ENCODE data around the gene RSU1. TPM values are rescaled to one million over a fixed set of nuclear protein-coding genes. Genes with fewer than 3 reads are reported as not detected.

RSU1 gene
- total and polyA plus RNA-seq, 2 donors, result 79.9 to 116 TPM

GRCh38 chr10:16648366-16648765 is 168.9 kb downstream of the RSU1 start:
- Histone ChIP-seq H3K27ac (ENCODE audit: low read depth) (no peak overlapping the region), H3K36me3 (ENCODE audit: insufficient read depth) (no peaks in the 10 kb centered on the region), H3K4me3 (ENCODE audit: low read depth, low read length) (no peak overlapping the region), H3K4me1 (ENCODE audit: insufficient read depth) (no peaks in the 10 kb centered on the region)
- WGBS, result 89% methylated on average over 2 of the region's 2 CpGs
- no peak for DNase-seq (ENCODE audit: extremely low spot score)

- DNase-seq (ENCODE audit: extremely low spot score), result no peak
- Histone ChIP-seq H3K4me3 (ENCODE audit: low read depth, low read length) (no peak overlapping the region), H3K4me1 (ENCODE audit: insufficient read depth) (no peaks in the 10 kb centered on the region), H3K36me3 (ENCODE audit: insufficient read depth) (no peaks in the 10 kb centered on the region), H3K27ac (ENCODE audit: low read depth) (no peak overlapping the region)
- 89% methylated on average over 13 of the region's 13 CpGs for WGBS
Measured at GRCh38 chr10:16646181-16647059, 170.8 kb downstream of the RSU1 start.

GRCh38 chr10:16644146-16644545 is 173.1 kb downstream of the RSU1 start:
- H3K27ac ChIP-seq (ENCODE audit: low read depth), result no peak overlapping the region
- H3K36me3 ChIP-seq (ENCODE audit: insufficient read depth), result no peaks in the 10 kb centered on the region
- WGBS, result 79% methylated on average over 5 of the region's 5 CpGs
- no peak for DNase-seq (ENCODE audit: extremely low spot score)
- no peak overlapping the region for H3K4me3 ChIP-seq (ENCODE audit: low read depth, low read length)
- H3K4me1 ChIP-seq (ENCODE audit: insufficient read depth), result no peaks in the 10 kb centered on the region

GRCh38 chr10:16643502-16643901 is 173.7 kb downstream of the RSU1 start:
- no peaks in the 10 kb centered on the region for H3K4me1 ChIP-seq (ENCODE audit: insufficient read depth)
- H3K36me3 ChIP-seq (ENCODE audit: insufficient read depth), result no peaks in the 10 kb centered on the region
- H3K27ac ChIP-seq (ENCODE audit: low read depth), result no peak overlapping the region
- H3K4me3 ChIP-seq (ENCODE audit: low read depth, low read length), result no peak overlapping the region
- 81% methylated on average over 3 of the region's 3 CpGs for WGBS
- DNase-seq (ENCODE audit: extremely low spot score), result no peak

DNA sequence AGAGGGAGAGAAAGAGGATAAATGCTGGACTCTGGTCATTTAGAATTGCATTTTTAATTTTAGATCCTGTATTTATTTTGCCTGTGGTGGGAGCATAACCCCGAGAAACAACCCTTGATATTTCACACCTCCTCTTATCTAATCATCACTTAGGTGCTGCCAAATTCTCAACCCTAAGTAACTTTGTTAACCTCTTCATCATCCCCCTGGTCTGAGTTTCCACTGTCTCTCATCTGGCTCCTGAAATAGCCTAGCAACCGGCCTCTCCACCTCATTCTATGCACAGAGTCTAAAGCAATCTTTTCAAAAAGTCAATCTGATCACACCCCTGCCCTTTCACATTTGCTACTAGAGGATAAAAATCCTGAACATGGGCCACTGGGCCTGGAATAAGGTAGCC is 177.1 kb downstream of the RSU1 start:
- H3K4me1 ChIP-seq (ENCODE audit: insufficient read depth), result no peaks in the 10 kb centered on the region
- no peak overlapping the region for H3K4me3 ChIP-seq (ENCODE audit: low read depth, low read length)
- no peaks in the 10 kb centered on the region for H3K36me3 ChIP-seq (ENCODE audit: insufficient read depth)
- WGBS, result 78% methylated on average over 2 of the region's 2 CpGs
- no peak for DNase-seq (ENCODE audit: extremely low spot score)
- no peak overlapping the region for H3K27ac ChIP-seq (ENCODE audit: low read depth)

DNA sequence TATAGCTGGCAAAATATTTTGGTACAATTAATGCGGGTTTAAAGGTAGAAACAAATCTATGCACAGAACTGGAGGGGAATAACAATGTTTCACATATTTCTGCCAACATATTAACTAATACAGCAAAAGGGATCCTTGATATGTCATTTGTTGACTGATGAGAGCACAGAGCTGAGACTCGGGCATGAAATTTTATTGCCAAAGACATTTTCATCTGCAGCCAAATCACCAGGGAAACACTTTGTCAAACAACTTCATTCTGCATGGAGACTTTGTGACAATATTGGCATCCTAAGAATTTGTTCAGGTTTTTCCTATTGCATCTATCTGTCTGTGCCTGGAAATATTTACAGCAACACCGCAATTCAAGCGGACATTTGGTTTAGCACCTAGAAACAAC is 177.8 kb downstream of the RSU1 start:
- Histone ChIP-seq H3K36me3 (ENCODE audit: insufficient read depth) (no peaks in the 10 kb centered on the region), H3K27ac (ENCODE audit: low read depth) (no peak overlapping the region), H3K4me1 (ENCODE audit: insufficient read depth) (no peaks in the 10 kb centered on the region), H3K4me3 (ENCODE audit: low read depth, low read length) (no peak overlapping the region)
- 81% methylated on average over 4 of the region's 4 CpGs for WGBS
- DNase-seq (ENCODE audit: extremely low spot score), result no peak

GRCh38 chr10:16632996-16633395 is 184.2 kb downstream of the RSU1 start:
- Histone ChIP-seq H3K4me3 (ENCODE audit: low read depth, low read length) (no peak overlapping the region), H3K27ac (ENCODE audit: low read depth) (no peak overlapping the region), H3K4me1 (ENCODE audit: insufficient read depth) (no peaks in the 10 kb centered on the region), H3K36me3 (ENCODE audit: insufficient read depth) (no peaks in the 10 kb centered on the region)
- no peak for DNase-seq (ENCODE audit: extremely low spot score)
- 97% methylated on average over 5 of the region's 5 CpGs for WGBS

GRCh38 chr10:16626697-16627096 is 190.5 kb downstream of the RSU1 start:
- Histone ChIP-seq H3K27ac (ENCODE audit: low read depth) (no peak overlapping the region), H3K36me3 (ENCODE audit: insufficient read depth) (no peaks in the 10 kb centered on the region), H3K4me1 (ENCODE audit: insufficient read depth) (no peaks in the 10 kb centered on the region), H3K4me3 (ENCODE audit: low read depth, low read length) (no peak overlapping the region)
- no peak for DNase-seq (ENCODE audit: extremely low spot score)
- WGBS, result 70% methylated on average over 5 of the region's 5 CpGs

- Histone ChIP-seq H3K27ac (ENCODE audit: low read depth) (no peak overlapping the region), H3K4me3 (ENCODE audit: low read depth, low read length) (no peak overlapping the region), H3K4me1 (ENCODE audit: insufficient read depth) (no peaks in the 10 kb centered on the region), H3K36me3 (ENCODE audit: insufficient read depth) (no peaks in the 10 kb centered on the region)
- no peak for DNase-seq (ENCODE audit: extremely low spot score)
- WGBS, result 79% methylated on average over 2 of the region's 2 CpGs
Measured at GRCh38 chr10:16612981-16613355, 204.3 kb downstream of the RSU1 start.

GRCh38 chr10:16612115-16612980 is 204.9 kb downstream of the RSU1 start:
- Histone ChIP-seq H3K4me3 (ENCODE audit: low read depth, low read length) (no peak overlapping the region), H3K4me1 (ENCODE audit: insufficient read depth) (no peaks in the 10 kb centered on the region), H3K27ac (ENCODE audit: low read depth) (no peak overlapping the region), H3K36me3 (ENCODE audit: insufficient read depth) (no peaks in the 10 kb centered on the region)
- DNase-seq (ENCODE audit: extremely low spot score), result peak; percentile 6
- WGBS, result 84% methylated on average over 7 of the region's 7 CpGs

- 18% methylated on average over 7 of the region's 7 CpGs for WGBS
- no peaks in the 10 kb centered on the region for H3K36me3 ChIP-seq (ENCODE audit: insufficient read depth)
- DNase-seq (ENCODE audit: extremely low spot score), result no peak
- H3K4me1 ChIP-seq (ENCODE audit: insufficient read depth), result no peaks in the 10 kb centered on the region
- H3K4me3 ChIP-seq (ENCODE audit: low read depth, low read length), result no peak overlapping the region
- no peak overlapping the region for H3K27ac ChIP-seq (ENCODE audit: low read depth)
Measured at GRCh38 chr10:16611037-16611436, 206.2 kb downstream of the RSU1 start.

DNA sequence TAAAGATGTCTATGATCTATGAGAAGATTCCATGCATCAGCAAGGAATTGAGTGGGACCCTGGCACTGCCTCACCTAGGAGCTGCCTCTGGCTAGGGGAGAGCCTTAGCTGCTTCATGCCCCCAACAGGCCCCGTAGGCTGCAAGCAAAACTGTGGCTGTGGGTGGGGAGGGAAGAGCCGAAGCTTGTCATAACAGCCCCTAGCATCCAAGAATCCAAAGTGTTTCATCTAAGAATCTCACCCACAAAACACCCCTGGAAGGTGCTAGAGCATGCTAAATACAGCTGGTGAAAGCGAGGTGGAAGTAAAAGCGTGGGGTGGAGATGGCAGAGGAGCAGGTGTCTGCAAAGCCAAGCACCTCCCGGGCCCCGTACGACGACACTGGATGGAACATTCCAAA is 208.0 kb downstream of the RSU1 start:
- Histone ChIP-seq H3K27ac (ENCODE audit: low read depth) (no peak overlapping the region), H3K36me3 (ENCODE audit: insufficient read depth) (no peaks in the 10 kb centered on the region), H3K4me3 (ENCODE audit: low read depth, low read length) (no peak overlapping the region), H3K4me1 (ENCODE audit: insufficient read depth) (no peaks in the 10 kb centered on the region)
- 96% methylated on average over 8 of the region's 8 CpGs for WGBS
- no peak for DNase-seq (ENCODE audit: extremely low spot score)

- DNase-seq (ENCODE audit: extremely low spot score), result no peak
- Histone ChIP-seq H3K4me3 (ENCODE audit: low read depth, low read length) (no peak overlapping the region), H3K4me1 (ENCODE audit: insufficient read depth) (no peaks in the 10 kb centered on the region), H3K27ac (ENCODE audit: low read depth) (no peak overlapping the region), H3K36me3 (ENCODE audit: insufficient read depth) (no peaks in the 10 kb centered on the region)
- WGBS, result 97% methylated on average over 8 of the region's 8 CpGs
Measured at GRCh38 chr10:16606923-16607322, 210.3 kb downstream of the RSU1 start.

DNA sequence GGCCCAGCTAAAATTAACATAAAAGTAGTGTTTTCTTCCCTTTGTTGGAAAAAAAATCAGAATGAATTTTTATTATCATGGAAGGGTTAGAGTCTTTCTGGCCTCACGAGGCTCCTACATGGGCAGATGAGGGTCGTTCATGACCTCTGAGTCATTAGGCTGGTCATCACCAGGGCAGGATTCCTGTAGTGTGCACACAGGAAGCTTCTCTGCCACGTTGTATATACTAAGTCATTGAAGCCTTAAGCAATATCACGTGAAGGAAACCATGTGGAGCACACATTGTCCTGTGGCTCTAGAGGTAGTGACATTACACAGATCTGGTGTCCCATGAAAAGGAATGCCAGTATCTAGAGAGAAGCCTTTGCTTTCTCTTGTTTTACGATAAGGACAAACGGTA is 210.8 kb downstream of the RSU1 start:
- Histone ChIP-seq H3K27ac (ENCODE audit: low read depth) (no peak overlapping the region), H3K36me3 (ENCODE audit: insufficient read depth) (no peaks in the 10 kb centered on the region), H3K4me1 (ENCODE audit: insufficient read depth) (no peaks in the 10 kb centered on the region), H3K4me3 (ENCODE audit: low read depth, low read length) (no peak overlapping the region)
- no peak for DNase-seq (ENCODE audit: extremely low spot score)
- 76% methylated on average over 6 of the region's 6 CpGs for WGBS
